ENCODE data around the gene MRAP2. TPM values are rescaled to one million over a fixed set of nuclear protein-coding genes. Genes with fewer than 3 reads are reported as not detected.

MRAP2 gene
- total and polyA plus RNA-seq, 2 donors (not counting 1 experiment from before 2014, with no cell fraction given) = 0.03 to 0.17 TPM

DNA sequence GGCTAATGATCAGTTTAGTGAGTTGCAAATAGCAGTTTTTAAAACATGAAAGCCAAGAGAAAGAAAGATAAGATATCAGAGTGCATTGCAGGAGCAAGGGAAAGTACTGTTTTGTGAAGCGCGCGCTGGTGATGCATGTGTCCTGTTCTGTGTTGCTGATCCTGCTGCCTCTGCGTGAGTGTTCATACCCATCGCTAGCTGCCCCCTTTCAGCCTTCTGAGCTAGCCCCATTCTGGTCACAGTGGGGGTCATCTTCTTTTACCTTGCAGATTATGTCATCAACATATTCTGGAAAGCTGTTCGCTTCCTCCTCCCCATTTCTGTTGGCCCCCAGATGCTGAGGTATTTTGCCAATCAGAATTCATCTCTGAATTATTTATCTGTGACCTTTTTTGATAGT is 1.9 kb downstream of the MRAP2 start:
- H3K27ac ChIP-seq (ENCODE audit: insufficient read depth, low read length) = no peak overlapping the region
- TF ChIP-seq, protein P1, sequence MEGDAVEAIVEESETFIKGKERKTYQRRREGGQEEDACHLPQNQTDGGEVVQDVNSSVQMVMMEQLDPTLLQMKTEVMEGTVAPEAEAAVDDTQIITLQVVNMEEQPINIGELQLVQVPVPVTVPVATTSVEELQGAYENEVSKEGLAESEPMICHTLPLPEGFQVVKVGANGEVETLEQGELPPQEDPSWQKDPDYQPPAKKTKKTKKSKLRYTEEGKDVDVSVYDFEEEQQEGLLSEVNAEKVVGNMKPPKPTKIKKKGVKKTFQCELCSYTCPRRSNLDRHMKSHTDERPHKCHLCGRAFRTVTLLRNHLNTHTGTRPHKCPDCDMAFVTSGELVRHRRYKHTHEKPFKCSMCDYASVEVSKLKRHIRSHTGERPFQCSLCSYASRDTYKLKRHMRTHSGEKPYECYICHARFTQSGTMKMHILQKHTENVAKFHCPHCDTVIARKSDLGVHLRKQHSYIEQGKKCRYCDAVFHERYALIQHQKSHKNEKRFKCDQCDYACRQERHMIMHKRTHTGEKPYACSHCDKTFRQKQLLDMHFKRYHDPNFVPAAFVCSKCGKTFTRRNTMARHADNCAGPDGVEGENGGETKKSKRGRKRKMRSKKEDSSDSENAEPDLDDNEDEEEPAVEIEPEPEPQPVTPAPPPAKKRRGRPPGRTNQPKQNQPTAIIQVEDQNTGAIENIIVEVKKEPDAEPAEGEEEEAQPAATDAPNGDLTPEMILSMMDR (conservative IDR thresholded peaks at IDR 0.05 in 1 of 2, IDR thresholded peaks at IDR 0.05 in 1 of 2; ENCODE audit: low read depth in 1 of 2, low read length in 2 of 2) = no peak
- no peak for TF ChIP-seq EZH2 (IDR thresholded peaks at IDR 0.05; ENCODE audit: low read length, missing control alignments)

DNA sequence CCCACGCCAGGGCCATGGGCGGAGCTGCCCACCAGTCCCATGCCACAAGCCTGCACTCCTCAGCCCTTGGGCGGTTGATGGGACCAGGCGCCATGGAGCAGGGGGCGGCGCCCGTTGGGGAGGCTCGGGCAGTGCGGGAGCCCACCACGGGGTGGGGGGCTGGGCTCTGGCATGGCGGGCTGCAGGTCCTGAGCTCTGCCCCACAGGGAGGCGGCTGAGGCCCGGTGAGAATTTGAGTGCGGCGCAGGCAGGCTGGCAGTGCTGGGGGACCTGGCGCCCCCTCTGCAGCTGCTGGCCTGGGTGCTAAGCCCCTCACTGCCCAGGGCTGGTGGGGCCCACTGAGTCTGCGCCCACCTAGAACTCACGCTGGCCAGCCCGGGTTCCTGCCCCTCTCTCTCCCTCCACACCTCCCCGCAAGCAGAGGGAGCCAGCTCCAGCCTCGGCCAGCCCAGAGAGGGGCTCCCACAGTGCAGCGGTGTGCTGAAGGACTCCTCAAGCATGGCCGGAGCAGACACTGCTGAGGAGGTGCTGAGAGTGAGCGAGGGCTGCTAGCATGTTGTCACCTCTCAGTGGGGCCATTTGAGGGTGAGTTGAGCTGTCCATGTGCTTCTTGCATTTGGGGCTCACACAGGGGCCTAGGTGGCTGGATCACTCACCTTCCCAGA is 4.0 kb downstream of the MRAP2 start:
- Histone ChIP-seq H3K36me3 (ENCODE audit: control insufficient read depth, insufficient read depth, low read length) (no peaks in the 10 kb centered on the region), H3K4me2 (ENCODE audit: extremely low read depth, insufficient read depth, low read length) (no peak overlapping the region)

More for the DNA sequence above, 1.9 kb downstream of the MRAP2 start:
- no peak for DNase-seq (ENCODE audit: low read depth in 2 of 2)
- Histone ChIP-seq H3K9me3 (ENCODE audit: control insufficient read depth, insufficient read depth, low read depth, low read length) (no peaks in the 10 kb centered on the region), H4K20me1 (ENCODE audit: control insufficient read depth, extremely low read depth, insufficient read depth, low read length) (no peaks in the 10 kb centered on the region), H2AFZ (ENCODE audit: low read length) (no peak overlapping the region), H3K9ac (ENCODE audit: insufficient read depth, low read length) (no peak overlapping the region), H3K79me2 (ENCODE audit: control insufficient read depth, insufficient read depth, low read length) (no peaks in the 10 kb centered on the region), H3K27me3 (ENCODE audit: control insufficient read depth, insufficient read depth, low read length) (peaks cover 7% of the 10 kb centered on the region), H3K4me2 (ENCODE audit: extremely low read depth, insufficient read depth, low read length) (no peak overlapping the region), H3K36me3 (ENCODE audit: control insufficient read depth, insufficient read depth, low read length) (no peaks in the 10 kb centered on the region), H3K4me1 (ENCODE audit: control insufficient read depth, extremely low read depth, insufficient read depth, low read length) (no peaks in the 10 kb centered on the region), H3K4me3 (replicated peaks in 1 of 4; ENCODE audit: control extremely low read depth in 1 of 4, insufficient read depth in 1 of 4, low read depth in 3 of 4, low read length in 4 of 4) (no peak overlapping the region)

DNA sequence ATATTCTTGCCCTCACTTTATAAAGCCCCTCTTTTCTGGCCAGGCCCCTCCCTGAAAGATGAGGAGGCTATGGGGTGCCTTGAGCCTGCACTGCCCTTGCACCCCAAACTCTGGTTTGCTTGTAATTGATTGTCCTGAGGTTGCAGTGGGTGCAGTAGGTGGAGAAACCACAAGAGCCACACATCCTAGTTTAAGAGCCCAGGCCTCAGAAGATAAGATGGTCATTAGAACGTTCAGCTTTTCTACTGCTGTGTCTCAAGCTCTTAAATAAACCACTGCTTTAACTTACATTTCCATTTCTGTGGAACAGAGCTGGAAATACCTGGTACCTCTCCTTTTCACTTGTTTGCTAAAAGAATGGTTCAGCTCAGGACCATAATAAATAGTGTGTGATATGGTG is 9.0 kb downstream of the MRAP2 start:
- Histone ChIP-seq H3K9me3 (ENCODE audit: control insufficient read depth, insufficient read depth, low read depth, low read length) (no peaks in the 10 kb centered on the region), H4K20me1 (ENCODE audit: control insufficient read depth, extremely low read depth, insufficient read depth, low read length) (no peaks in the 10 kb centered on the region), H3K4me3 (replicated peaks in 1 of 4; ENCODE audit: control extremely low read depth in 1 of 4, insufficient read depth in 1 of 4, low read depth in 3 of 4, low read length in 4 of 4) (no peak overlapping the region), H3K27ac (ENCODE audit: insufficient read depth, low read length) (no peak overlapping the region), H2AFZ (ENCODE audit: low read length) (no peak overlapping the region), H3K4me1 (ENCODE audit: control insufficient read depth, extremely low read depth, insufficient read depth, low read length) (no peaks in the 10 kb centered on the region), H3K79me2 (ENCODE audit: control insufficient read depth, insufficient read depth, low read length) (no peaks in the 10 kb centered on the region), H3K4me2 (ENCODE audit: extremely low read depth, insufficient read depth, low read length) (no peak overlapping the region), H3K36me3 (ENCODE audit: control insufficient read depth, insufficient read depth, low read length) (no peaks in the 10 kb centered on the region), H3K9ac (ENCODE audit: insufficient read depth, low read length) (no peak overlapping the region), H3K27me3 (ENCODE audit: control insufficient read depth, insufficient read depth, low read length) (no peaks in the 10 kb centered on the region)
- no peak for DNase-seq (ENCODE audit: low read depth in 2 of 2)
- TF ChIP-seq EZH2 (IDR thresholded peaks at IDR 0.05; ENCODE audit: low read length, missing control alignments) = no peak
- TF ChIP-seq, protein P1 (conservative IDR thresholded peaks at IDR 0.05 in 1 of 2, IDR thresholded peaks at IDR 0.05 in 1 of 2; ENCODE audit: low read depth in 1 of 2, low read length in 2 of 2) = no peak

More for the DNA sequence above, 4.0 kb downstream of the MRAP2 start:
- H2AFZ ChIP-seq (ENCODE audit: low read length) = no peak overlapping the region
- DNase-seq (ENCODE audit: low read depth in 2 of 2) = no peak
- no peaks in the 10 kb centered on the region for H3K9me3 ChIP-seq (ENCODE audit: control insufficient read depth, insufficient read depth, low read depth, low read length)
- no peaks in the 10 kb centered on the region for H4K20me1 ChIP-seq (ENCODE audit: control insufficient read depth, extremely low read depth, insufficient read depth, low read length)
- H3K27ac ChIP-seq (ENCODE audit: insufficient read depth, low read length) = no peak overlapping the region
- H3K9ac ChIP-seq (ENCODE audit: insufficient read depth, low read length) = no peak overlapping the region
- H3K4me1 ChIP-seq (ENCODE audit: control insufficient read depth, extremely low read depth, insufficient read depth, low read length) = no peaks in the 10 kb centered on the region
- TF ChIP-seq, protein P1 (conservative IDR thresholded peaks at IDR 0.05 in 1 of 2, IDR thresholded peaks at IDR 0.05 in 1 of 2; ENCODE audit: low read depth in 1 of 2, low read length in 2 of 2) = no peak
- TF ChIP-seq EZH2 (IDR thresholded peaks at IDR 0.05; ENCODE audit: low read length, missing control alignments) = no peak
- peaks cover 7% of the 10 kb centered on the region for H3K27me3 ChIP-seq (ENCODE audit: control insufficient read depth, insufficient read depth, low read length)
- H3K4me3 ChIP-seq (replicated peaks in 1 of 4; ENCODE audit: control extremely low read depth in 1 of 4, insufficient read depth in 1 of 4, low read depth in 3 of 4, low read length in 4 of 4) = no peak overlapping the region
- H3K79me2 ChIP-seq (ENCODE audit: control insufficient read depth, insufficient read depth, low read length) = no peaks in the 10 kb centered on the region
